NCI-H1694 (cell line): ENCODE data around the gene OCIAD2.
A peak's percentile ranks its signal among the peaks of the same experiment; 100 is the strongest.
"Not testable (repeated sequence)": the region's sequence is repeated elsewhere in the genome, so short reads cannot be mapped to it uniquely, and the experiment has no call there.

Experiments
- DNase-seq: peaks from one replicate; lab custom pipeline; 2025; lab: John Stamatoyannopoulos, UW

Gene OCIAD2

DNA sequence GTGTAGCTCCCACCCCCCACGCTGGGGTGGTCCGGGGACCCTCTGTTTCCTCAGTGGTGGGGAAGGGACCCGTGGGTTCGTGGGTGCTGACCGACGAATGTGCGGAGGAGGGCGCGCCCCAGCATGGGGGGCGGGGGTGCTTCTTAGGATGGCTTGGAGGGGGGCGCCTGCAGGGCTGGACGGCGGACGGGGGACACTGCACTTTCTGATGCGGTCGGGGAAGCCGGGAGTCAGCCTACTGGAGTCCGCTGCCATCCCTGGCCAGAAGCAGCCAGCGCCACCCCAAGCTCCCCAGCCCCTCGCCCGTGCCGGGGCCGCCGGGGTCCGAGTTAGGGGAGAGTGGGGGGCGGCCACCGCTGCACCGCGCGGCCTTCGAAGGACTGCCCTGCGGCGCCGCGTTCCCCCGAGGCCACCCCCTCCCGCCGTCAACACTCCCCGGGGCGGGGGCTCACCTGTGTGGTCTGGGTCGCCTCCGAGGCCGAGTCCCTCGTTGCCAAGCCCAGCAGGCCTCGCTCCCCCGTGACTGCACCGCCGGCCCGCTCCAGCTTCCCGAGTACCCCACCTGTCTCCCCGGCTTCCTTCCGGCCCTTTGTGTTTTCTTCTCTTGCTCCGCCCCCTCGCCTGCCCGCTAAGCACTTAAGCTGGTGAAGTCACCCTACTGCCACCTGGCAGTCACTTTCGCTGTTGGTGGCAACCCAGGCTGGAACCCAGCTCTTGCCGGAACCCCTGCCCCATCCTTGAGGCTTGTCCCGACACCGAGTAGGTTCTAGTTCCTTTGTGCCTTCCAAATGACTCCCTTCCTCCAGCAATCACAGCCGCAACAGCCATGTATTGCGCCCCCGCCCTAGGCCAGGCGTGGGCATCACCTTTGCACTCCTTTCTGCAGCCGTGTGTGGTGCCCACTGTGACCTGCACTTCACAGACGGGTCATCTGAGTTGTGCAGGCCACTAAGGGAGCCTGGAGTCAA is at the start of gene OCIAD2:
Gene OCIAD2 (minus strand): TSS at position 569 of the 968 bp plus-strand sequence. CDS start 2,225 bp downstream, outside the sequence.
- DNase-seq: peak; percentile 28

GRCh38 chr4:48954314-48954713 is 47.7 kb upstream of the OCIAD2 start:
- no peak for DNase-seq

DNA sequence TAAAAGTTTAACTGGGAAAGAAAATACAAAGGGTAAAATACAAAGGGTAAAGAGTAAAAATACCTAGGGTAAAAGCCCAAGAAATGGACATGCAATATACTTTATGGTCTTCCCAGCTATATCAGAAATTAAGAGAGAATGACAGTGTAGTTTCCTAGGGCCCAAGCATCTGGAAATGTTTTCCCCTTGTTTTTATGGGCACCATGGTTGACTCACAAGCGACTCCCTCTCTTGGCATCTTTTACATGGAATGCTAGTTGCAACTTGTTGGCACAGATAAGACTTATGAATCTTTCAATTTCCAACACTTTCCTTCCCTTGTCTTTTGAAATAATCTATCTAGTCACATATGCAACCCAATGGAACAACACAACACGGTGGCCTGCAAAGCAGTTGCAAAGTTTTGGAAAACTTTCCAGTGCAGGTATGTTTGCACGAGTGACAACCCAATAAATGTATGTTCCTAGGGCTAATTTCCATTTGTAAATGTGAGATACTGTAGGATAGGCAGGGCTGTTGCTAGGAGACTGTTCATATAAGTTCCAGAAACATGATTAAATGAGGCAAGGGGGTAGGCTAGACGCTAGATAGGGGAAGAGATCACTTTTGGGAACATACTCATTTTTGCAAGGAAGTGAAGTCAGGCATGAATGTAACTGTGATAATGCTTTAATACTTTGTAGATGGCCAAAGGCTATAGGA is 43.1 kb upstream of the OCIAD2 start:
- DNase-seq: no peak

DNA sequence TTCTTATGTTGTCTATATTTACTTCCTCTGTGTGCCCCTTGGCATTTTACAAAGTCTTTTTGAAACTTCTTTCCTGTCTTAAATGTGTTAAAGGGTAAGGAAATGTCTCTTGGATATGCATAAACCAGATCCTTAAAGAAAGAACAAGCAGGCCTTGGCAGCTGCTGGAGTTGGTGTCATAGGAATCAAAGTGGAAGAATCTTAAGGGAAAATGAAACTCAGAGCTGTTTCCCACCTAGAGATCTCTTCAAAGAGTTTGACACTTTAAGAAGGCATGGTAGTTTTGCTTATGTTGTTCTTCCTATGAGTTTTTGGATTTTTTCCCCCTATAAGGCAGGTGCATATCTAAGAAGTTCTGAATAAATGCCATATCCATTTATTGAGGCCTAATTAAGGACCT is 42.5 kb upstream of the OCIAD2 start:
- DNase-seq: no peak

DNA sequence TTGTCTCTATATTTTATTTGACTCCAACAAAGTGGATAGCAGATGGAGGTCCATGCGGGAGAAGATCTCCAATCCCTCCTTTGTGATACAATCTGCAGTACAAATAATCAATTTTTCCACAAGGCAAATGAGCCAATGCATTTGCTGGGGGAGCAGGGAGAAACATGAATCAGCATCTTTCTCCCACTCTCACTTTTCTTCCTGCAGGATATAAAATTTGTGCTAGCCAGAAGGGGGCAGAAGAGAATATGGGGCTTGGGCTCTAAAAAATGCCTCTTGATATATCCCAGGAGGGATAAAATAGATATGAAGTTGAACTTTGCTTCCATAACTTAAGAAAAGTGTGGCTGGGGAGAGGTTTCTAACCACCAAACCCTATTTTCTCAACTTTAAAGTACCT is 41.2 kb upstream of the OCIAD2 start:
- no peak for DNase-seq

DNA sequence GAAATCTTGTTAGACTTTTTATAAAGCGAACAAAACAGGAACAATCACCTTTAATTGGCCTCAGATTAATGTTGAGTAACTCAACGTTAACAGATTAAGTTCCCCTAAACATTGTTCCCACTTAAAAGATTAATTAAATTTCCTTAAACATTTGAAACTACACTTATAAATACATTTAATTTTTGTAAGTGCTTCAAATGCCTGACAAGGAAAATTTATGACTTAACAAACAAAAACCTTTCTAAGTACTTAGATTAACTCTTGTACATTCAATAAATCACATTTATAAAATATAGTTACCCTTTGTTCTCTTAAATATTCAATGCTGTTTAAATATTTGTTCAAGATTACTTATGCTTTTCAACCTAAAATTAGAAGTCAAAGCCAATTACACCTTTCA is 39.4 kb upstream of the OCIAD2 start:
- no peak for DNase-seq

GRCh38 chr4:48944756-48945241 is 38.2 kb upstream of the OCIAD2 start:
- DNase-seq: no peak

GRCh38 chr4:48944252-48944651 is 37.7 kb upstream of the OCIAD2 start:
- DNase-seq: no peak

DNA sequence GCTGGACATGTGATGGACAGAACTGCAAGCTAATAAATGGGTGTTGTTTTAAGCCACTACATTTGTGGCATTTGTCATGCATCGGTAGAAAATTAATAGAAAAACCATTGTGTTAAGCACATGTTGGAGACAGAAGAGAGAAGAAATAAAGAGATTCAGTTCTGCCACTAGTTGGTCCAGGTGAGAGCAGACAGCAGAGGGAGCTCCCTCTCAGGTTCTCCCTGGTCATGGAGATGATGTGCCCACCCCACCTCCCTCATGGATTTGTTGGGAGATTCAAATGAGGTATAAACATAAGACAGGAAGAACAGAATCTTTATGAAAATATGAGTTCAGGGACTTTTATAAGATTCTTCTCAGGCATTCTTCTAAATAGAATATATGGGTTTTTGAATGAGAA is 36.8 kb upstream of the OCIAD2 start:
- no peak for DNase-seq

DNA sequence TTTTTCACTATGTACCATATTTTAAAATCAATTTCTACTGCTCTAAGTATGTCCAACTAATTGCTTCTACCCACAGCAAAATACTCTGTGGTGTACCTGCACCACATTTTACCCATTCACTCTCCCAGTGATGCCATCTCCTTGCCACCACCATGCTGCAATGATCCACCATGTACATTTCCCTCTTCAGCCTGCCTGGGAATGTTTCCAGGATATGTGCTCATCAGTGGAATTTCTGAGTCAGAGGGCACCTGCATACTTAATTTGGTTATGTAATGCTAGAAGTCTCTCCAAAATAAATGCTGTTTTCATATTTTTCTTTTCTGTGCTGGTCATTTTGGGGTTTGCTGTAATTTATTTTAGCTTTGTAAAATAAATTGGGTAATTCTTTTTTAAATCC is 33.2 kb upstream of the OCIAD2 start:
- peak; percentile 0 for DNase-seq

GRCh38 chr4:48938831-48939230 is 32.3 kb upstream of the OCIAD2 start:
- no peak for DNase-seq

DNA sequence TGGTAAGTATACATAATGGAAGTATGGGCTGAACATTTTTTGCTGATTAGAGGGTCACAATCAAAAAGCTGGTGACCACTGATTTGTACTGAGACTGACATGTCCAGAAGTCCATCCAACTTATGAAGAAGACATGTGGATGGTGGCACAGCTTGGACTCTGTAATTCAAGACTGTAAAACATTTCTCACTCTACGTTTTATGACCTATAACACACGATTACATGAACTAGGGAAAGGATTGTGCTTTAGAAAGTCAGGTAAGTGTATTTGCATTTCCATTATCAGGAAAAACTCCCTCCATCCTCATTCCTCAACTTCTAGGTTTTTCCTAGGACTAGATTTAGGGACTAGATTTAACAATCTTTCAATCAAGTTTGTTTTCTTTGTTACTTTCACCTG is 30.5 kb upstream of the OCIAD2 start:
- no peak for DNase-seq

DNA sequence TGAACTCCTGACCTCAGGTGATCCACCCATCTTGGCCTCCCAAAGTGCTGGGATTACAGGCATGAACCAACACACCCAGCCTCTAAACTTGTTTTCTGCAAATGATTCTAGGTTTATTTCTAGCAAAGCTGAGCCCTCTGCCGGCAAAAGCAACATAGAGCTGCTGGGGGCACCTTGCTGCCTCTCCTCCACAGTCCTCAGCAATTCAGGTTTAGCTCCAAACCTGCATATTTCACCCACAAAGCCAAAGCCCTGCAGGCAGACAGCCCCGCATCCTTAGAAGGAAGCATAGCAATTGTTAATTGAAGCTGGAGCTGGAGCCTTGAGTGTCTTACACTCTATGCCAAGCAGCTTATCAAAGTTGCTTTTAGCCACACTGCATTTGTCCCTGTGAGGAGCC is 24.9 kb upstream of the OCIAD2 start:
- no peak for DNase-seq

GRCh38 chr4:48930654-48931053 is 24.1 kb upstream of the OCIAD2 start:
- no peak for DNase-seq

GRCh38 chr4:48924416-48924815 is 17.8 kb upstream of the OCIAD2 start:
- no peak for DNase-seq

DNA sequence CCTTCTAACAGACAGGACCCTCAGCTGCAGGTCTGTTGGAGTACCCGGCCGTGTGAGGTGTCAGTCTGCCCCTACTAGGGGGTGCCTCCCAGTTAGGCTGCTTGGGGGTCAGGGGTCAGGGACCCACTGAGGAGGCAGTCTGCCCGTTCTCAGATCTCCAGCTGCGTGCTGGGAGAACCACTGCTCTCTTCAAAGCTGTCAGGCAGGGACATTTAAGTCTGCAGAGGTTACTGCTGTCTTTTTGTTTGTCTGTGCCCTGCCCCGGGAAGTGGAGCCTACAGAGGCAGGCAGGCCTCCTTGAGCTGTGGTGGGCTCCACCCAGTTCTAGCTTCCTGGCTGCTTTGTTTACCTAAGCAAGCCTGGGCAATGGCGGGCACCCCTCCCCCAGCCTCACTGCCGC is 16.5 kb upstream of the OCIAD2 start:
- not testable (repeated sequence) for DNase-seq

DNA sequence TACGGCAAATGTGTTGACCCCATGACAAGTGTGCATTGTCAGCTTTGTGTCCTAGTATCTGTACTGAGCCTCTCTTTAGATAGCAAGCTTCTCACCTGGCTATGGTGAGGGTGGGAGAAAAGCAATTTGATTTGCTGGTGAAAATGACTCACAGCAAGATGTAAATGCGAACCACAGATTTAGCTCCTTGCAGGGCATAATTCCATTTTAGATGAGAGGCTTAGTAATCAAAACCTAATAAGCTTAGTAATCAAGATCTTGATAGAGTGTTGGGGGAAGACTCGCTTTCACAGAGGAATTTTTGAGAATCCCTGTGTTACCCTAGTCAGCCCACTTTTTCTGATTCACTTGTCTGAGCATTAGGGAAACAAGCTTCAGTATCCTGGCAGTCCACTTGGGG is 7.7 kb upstream of the OCIAD2 start:
- no peak for DNase-seq

DNA sequence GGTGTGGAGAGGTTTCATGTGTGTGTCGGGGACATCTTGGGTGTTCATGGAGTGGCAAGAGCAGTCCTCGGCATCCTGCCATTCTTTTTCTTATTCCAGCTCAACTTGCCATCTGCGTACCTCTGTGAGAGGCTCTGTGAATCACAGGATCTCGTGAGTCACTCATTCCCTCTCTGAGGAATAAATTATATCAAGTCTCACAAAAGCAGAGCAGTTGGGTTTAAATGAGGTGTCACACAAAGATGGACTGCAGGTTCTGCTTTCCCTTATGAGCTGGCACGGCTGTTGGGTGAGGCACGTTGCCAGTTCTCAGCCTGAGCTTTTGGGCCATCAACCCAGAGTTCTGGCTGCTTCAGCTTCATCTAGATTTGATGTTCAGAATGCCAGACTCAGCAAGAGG is 6.8 kb upstream of the OCIAD2 start:
- DNase-seq: no peak

DNA sequence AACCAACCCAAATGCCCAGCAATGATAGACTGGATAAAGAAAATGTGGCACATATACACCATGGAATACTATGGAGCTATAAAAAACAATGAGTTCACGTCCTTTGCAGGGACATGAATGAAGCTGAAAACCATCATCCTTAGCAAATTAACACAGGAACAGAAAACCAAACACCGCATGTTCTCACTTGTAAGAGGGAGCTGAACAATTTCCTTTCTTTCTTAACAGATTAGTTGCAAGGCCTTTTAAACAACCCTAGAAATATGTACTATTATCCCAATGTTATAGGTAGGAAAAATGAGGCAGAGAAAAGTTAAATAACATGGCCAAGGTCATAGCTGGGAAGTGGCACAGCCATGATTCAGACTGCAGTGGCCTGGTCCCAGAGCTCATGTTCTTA is 5.8 kb upstream of the OCIAD2 start:
- DNase-seq: no peak

DNA sequence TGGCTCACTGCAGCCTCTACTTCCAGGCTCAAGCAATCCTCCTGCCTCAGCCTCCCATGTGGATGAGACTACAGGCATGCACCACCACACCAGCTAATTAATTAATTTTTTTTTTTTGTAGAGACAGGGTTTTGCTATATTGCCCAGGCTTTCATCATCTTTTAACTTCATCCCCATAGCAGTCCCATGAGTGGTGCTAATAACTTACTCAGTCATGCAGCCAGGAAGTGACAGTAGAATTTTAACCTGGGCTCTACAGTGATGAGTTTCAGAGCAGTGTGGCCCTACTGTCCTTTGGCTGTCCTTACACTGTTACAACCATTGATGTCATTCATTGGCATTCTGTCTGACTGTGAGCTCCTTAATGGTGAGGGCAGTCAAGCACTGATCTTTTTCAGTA is 3.9 kb upstream of the OCIAD2 start:
- no peak for DNase-seq

- no peak for DNase-seq
Observed at GRCh38 chr4:48909697-48910096, 3.1 kb upstream of the OCIAD2 start.

GRCh38 chr4:48908687-48909086 is 2.1 kb upstream of the OCIAD2 start:
- DNase-seq: no peak
